NCI-H2196 (cell line): Measurements from ENCODE around the gene NMBR.
"Not testable (repeated sequence)": the region's sequence is repeated elsewhere in the genome, so short reads cannot be mapped to it uniquely, and the experiment has no call there.

ENCODE experiments used
- DNase-seq: peaks from one replicate; lab custom pipeline; 2025; ENCODE audit not compliant: unreplicated experiment; lab: John Stamatoyannopoulos, UW

Gene NMBR

GRCh38 chr6:142062861-142063260, 84.1 kb downstream of the NMBR start:
- DNase-seq = not testable (repeated sequence)

GRCh38 chr6:142058551-142059290, 88.2 kb downstream of the NMBR start:
- no peak for DNase-seq

- DNase-seq = no peak
Observed at GRCh38 chr6:142055219-142055618, 91.7 kb downstream of the NMBR start.

GRCh38 chr6:142051404-142051803, 95.5 kb downstream of the NMBR start:
- no peak for DNase-seq

GRCh38 chr6:142048593-142048980, 98.3 kb downstream of the NMBR start:
- no peak for DNase-seq

- DNase-seq = no peak
Observed at GRCh38 chr6:142047934-142048592, 98.9 kb downstream of the NMBR start.

- DNase-seq = no peak
Observed at GRCh38 chr6:142045380-142046278, 101.3 kb downstream of the NMBR start.

- no peak for DNase-seq
Observed at GRCh38 chr6:142035890-142036289, 111.0 kb downstream of the NMBR start.

- DNase-seq = no peak
Observed at GRCh38 chr6:142031035-142031434, 115.9 kb downstream of the NMBR start.

- DNase-seq = no peak
Observed at GRCh38 chr6:142030115-142030619, 116.8 kb downstream of the NMBR start.

- DNase-seq = no peak
Observed at GRCh38 chr6:142028527-142028926, 118.4 kb downstream of the NMBR start.

GRCh38 chr6:142027804-142028203, 119.1 kb downstream of the NMBR start:
- DNase-seq = not testable (repeated sequence)

GRCh38 chr6:142027074-142027473, 119.8 kb downstream of the NMBR start:
- DNase-seq = no peak

- no peak for DNase-seq
Observed at GRCh38 chr6:142026471-142026870, 120.5 kb downstream of the NMBR start.
